ENCODE results near the gene ZNF230.
A peak's percentile ranks its signal among the peaks of the same experiment; 100 is the strongest.

The ZNF230 gene

DNA sequence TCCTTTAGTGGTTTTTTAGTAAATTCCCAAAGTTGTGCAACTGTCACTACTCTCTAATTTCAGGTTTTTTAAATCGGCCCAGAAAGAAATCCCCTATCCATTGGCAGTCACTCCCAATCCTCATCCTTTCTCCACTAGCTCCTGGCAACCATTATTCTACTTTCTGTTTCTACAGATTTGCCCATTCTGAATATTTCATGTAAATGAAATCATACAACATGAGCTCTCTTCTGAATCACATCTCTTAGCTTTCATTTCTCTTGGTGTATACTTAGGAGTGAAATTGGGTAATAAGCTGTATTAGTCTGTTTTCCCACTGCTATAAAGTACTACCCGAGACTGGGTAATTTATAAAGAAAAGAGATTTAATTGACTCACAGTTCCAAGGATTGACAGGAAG lies 39.4 kb downstream of the ZNF230 start:
- DNase-seq (ENCODE audit: low read depth in 2 of 2) = no peak

DNA sequence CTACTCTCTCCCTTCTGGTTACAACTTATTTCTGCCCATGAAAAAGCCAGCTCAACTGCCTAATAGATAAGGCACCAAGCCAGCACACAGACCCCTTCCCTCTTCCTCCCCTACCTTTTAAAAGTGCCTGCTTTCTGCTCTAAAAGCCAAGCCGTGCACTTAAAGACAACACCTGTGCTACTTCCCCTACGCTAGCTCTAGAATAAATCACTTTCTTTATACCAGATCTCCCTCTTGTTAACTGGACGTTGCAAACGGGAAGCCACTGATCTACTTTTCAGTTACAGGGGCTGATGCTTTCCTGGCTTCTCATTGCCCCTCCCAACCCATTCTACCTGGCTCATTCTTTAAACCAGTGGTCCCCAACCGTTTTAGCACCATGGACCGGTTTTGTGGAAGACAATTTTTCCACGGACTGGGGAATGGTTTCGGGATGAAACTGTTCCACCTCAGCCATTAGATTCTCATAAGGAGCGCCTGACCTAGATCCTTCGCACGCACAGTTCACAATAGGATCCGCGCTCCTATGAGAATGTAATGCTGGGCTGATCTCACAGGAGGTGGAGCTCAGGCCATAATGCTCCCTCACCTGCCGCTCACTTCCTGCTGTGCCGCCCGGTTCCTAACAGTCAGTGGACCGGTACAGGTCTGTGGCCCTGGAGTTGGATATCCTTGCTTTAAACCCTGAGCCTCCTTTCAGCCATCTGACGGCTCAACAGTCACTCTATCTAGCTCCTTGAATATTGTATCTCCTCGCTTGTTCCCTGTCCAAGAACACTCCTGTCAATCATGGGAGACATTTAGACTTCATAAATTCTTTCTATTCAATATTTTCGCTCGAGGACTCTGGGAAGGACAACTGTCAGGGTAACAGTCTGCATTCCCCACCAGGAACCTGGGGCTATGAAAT lies 48.2 kb downstream of the ZNF230 start:
- DNase-seq (ENCODE audit: low read depth in 2 of 2) = no peak

DNA sequence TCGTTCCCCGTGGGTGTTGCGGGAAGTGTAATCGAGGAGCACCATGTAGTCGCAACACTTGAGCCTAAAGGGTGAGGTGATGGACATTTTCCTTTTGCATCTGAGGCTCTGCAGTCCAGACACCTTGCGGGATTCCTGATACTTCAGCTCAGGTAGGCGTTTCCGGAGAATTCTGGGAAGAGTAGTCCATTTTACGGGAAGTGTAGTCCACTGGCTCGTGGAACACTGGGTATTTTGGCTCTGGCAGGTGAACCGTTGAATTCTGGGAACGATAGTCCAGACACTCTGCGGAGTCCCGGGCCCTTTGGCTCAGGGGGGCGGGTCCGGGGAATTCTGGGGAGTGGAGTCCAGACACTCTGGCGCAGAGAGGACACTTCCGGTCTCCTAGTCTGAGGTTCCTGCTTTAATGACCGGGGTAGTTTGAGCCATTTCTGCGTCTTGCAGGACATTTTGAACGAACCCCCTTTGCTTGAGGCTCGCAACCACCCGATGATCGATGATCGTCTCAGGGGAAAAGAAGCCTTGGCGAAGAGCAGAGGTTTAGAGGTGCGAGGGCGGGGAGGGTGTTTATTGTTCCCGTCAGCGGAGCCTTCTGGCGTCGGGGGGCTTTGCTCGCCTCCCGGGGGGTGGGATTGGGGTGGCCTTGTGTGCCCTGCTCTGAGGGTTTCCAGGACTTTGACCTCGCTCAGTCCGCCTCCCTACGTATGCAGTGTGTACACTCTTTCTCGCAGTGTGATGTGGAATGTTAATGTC lies 49.1 kb downstream of the ZNF230 start, which contains the start of gene ZNF223:
ZNF223 (plus strand) TSS at position 387 of the 753 bp plus-strand sequence. CDS start 3,141 bp downstream, outside the sequence.
- DNase-seq (ENCODE audit: low read depth in 2 of 2) = peak; percentile 26 to 46

DNA sequence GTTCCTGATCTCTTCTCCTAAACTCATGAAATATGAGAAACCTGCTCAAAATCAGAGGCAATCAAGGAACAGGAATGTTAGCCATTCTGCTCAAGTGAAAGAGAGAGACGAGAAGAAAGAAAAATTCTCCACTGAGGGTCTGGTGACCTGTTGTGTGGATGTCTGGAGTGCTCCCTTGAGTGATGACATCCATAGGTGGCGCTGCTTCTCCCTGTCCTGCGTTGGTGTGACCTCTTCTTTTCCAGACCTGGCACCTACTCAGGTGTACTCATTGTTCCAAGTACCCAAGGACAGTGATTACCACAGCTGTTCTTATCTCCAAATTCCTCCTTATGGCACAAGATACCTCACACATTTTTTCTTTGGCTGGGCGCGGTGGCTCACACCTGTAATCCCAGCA lies 53.1 kb downstream of the ZNF230 start:
- no peak for DNase-seq (ENCODE audit: low read depth in 2 of 2)

DNA sequence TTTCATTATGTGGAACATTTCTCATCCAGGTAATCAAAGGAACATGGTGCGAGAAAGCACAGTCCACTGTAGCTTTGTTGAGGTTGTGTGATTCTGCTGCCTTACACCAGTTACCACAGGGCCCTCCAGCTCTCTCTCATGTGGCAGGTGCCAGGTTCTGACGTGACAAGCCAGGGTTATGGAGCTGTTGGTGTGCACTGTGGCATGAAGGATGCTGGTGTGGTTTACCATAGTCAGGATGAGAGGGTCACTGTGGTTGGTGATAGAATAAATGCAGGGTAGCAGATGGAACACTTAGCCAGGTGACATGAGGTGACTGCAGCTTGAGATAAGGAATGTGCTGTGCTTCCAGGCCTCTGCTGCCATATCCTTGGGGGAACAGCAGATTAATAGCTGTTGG lies 56.5 kb downstream of the ZNF230 start:
- DNase-seq (ENCODE audit: low read depth in 2 of 2) = no peak

DNA sequence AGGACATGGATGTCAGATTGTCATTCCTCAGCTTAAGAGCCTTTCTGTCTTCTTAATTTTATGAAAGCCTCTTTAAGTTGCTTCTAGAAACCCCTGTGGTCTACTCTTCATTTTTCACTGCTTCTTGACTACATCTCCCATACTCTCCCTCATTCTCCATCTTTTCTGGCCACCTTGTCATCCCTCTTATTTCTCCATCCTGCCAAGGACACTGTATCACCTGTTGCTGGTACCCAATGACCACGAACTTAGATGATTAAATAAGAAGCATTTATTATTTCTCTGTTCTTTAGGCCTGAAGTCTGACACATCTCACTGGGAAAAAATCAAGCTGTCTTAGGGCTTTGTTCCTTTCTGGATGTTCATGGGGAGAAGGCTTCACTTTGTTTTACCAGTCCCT lies 58.3 kb downstream of the ZNF230 start:
- no peak for DNase-seq (ENCODE audit: low read depth in 2 of 2)

Measured in stimulated activated CD8-positive, alpha-beta memory T cell treated with anti-CD3 and anti-CD28 coated beads, Interleukin-15, amount 100 ng/mL, for 4 hours (primary cell).